Stimulated activated CD8-positive, alpha-beta memory T cell treated with anti-CD3 and anti-CD28 coated beads, Interleukin-15, amount 100 ng/mL, for 24 hours (primary cell): ENCODE results near the gene BLM.

Source experiments
- DNase-seq: peaks from one replicate; pipeline ENCODE4 v3.0.0-alpha.2; 2020; ENCODE audit warnings: low read depth

BLM gene

GRCh38 chr15:90790561-90790960, 73.4 kb downstream of the BLM start:
- no peak for DNase-seq

GRCh38 chr15:90794538-90794937, 77.4 kb downstream of the BLM start:
- DNase-seq = no peak

- no peak for DNase-seq
Measured at GRCh38 chr15:90799639-90800170, 82.6 kb downstream of the BLM start.

- DNase-seq = no peak
Measured at GRCh38 chr15:90801803-90802202, 84.7 kb downstream of the BLM start.

- no peak for DNase-seq
Measured at GRCh38 chr15:90807074-90807785, 90.1 kb downstream of the BLM start.

GRCh38 chr15:90807786-90808086, 90.6 kb downstream of the BLM start:
- DNase-seq = no peak

- no peak for DNase-seq
Measured at GRCh38 chr15:90808517-90809235, 91.5 kb downstream of the BLM start.

- no peak for DNase-seq
Measured at GRCh38 chr15:90809536-90809935, 92.4 kb downstream of the BLM start.

- DNase-seq = no peak
Measured at GRCh38 chr15:90810354-90810753, 93.2 kb downstream of the BLM start.

GRCh38 chr15:90812171-90812957, 95.2 kb downstream of the BLM start:
- no peak for DNase-seq

- no peak for DNase-seq
Measured at GRCh38 chr15:90812958-90813265, 95.8 kb downstream of the BLM start.

GRCh38 chr15:90813796-90814190, 96.6 kb downstream of the BLM start:
- DNase-seq = no peak

GRCh38 chr15:90814191-90814821, 97.2 kb downstream of the BLM start:
- DNase-seq = no peak

- no peak for DNase-seq
Measured at GRCh38 chr15:90816401-90817116, 99.4 kb downstream of the BLM start.

GRCh38 chr15:90817117-90818057, 100.2 kb downstream of the BLM start:
- no peak for DNase-seq

- no peak for DNase-seq
Measured at GRCh38 chr15:90818251-90819210, 101.4 kb downstream of the BLM start.

- no peak for DNase-seq
Measured at GRCh38 chr15:90819390-90819789, 102.2 kb downstream of the BLM start.

- no peak for DNase-seq
Measured at GRCh38 chr15:90819850-90820249, 102.7 kb downstream of the BLM start.

GRCh38 chr15:90820481-90820880, 103.3 kb downstream of the BLM start:
- DNase-seq = no peak
